ENCODE data around the gene ABCA13.

Gene ABCA13

DNA sequence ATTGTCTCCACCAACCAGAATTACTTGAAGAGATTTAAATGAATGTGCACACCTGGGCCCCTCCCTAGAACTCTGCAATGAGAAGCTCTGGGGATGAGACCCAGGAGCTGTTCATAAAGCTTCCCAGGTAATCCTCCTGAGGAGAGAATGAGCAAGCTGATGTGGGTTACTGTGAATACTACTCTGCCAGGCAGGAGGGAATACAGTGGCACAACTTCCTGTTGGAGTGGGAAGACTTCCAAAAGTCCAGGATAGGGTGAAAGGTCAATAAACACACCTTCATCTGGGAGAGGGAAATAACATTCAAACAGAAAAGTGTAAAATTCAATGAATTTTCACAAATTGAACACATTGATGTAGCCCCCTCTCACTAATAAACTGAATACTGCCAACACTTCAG is 351.4 kb downstream of the ABCA13 start:
- H3K4me3 ChIP-seq (ENCODE audit: low read length) = no peak overlapping the region
- TF ChIP-seq ZNF274 (IDR thresholded peaks at IDR 0.05; ENCODE audit: low read depth, low read length) = no peak

DNA sequence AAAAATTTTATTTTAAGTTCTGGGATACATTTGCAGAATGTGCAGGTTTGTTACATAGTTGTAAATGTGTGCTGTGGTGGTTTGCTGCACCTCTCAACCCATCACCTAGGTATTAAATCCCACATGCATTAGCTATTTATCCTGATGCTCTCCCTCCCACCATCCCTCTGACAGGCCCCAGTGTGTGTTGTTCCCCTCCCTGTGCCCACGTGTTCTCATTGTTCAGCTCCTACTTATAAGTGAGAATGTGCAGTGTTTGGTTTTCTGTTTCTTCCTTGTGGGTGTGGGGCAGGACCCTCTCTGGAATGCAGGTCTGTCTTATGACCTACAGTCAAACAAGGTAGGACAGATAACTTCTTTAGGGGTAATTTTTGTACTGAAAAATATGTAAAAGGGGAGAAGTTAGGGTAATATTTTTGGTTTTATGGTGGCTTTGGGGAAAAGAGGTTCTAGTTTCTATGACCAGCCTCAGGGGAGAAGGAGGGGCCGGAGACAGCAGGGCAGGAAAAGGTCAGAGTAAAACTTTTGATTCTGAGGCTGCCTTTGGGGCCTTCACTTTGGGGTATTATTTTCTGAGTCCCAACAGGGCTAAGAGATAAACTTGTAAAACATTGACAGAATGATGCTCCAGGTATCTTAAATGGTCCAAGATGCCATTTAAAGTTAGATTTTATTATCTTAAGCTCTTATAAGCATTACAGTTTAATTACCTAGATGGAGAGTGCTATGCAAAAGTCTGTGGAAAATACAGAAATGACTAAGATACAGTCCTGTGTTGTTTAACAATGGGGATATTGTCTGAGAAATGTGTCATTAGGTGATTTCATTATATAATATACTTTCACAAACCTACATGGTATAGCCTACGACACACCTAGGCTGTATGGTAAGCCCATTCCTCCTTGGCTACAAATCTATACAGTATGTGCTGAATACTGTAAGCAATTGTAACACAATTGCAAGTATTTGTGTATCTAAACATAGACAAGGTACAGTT is 354.8 kb downstream of the ABCA13 start:
- TF ChIP-seq ZNF274 (IDR thresholded peaks at IDR 0.05; ENCODE audit: low read depth, low read length) = no peak
- H3K4me3 ChIP-seq (ENCODE audit: low read length) = no peak overlapping the region

DNA sequence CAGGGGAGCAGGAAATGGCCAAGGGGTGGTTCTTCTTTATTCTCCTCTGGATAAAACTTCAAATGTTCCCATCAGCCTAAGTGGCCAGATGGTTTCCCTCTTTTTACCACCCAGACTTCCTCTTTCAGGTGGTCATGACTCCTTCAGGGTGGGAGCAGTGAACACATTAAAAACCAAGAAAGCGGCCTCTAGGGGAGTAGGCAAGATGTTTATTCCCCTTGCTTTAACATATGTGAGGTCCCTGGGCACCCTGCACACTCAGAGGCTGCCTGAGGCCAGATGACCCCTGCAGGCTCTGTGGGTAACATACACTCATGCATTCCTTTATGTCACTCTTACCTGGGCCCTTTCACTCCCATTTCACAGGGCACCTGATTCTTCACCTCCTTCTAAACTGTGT is 357.4 kb downstream of the ABCA13 start:
- no peak overlapping the region for H3K4me3 ChIP-seq (ENCODE audit: low read length)
- TF ChIP-seq ZNF274 (IDR thresholded peaks at IDR 0.05; ENCODE audit: low read depth, low read length) = no peak

DNA sequence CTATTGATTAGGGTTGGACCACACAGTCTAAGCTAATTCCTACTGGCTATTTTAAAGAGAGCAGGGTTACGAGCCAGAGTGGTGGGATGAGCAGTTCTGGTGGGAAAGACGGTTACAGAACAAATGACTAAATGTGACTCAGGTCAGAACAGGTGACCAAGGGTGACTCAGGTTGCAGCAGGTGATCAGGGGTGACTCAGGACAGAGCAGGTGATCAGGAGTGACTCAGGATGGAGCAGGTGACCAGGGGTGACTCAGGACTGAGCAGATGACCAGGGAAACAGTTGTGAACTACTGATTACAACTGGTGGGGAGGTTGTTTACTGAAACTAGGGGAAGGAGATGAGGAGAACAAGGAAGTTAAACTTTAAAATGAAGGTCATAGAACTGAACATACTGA is 366.3 kb downstream of the ABCA13 start:
- H3K4me3 ChIP-seq (ENCODE audit: low read length) = no peak overlapping the region
- TF ChIP-seq ZNF274 (IDR thresholded peaks at IDR 0.05; ENCODE audit: low read depth, low read length) = no peak

DNA sequence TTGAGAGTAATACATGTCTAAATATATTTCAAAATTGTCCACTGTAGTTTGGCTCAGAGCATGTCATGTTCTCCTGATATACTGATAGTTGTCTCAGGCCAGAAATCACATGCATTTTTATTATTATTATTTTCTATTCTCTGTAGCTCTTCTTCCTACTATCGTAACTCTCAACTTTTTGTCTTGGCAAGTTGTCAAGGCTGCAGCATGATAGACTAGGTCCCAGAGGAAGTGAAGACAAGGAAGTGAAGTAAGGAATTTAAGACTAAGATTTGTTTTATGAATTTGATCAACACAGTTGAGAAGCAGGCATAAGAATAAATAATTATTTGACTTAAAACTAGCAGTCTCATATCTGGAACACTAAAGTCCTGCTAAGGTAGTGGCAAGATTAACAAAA is 369.5 kb downstream of the ABCA13 start:
- TF ChIP-seq ZNF274 (IDR thresholded peaks at IDR 0.05; ENCODE audit: low read depth, low read length) = no peak
- H3K4me3 ChIP-seq (ENCODE audit: low read length) = no peak overlapping the region

DNA sequence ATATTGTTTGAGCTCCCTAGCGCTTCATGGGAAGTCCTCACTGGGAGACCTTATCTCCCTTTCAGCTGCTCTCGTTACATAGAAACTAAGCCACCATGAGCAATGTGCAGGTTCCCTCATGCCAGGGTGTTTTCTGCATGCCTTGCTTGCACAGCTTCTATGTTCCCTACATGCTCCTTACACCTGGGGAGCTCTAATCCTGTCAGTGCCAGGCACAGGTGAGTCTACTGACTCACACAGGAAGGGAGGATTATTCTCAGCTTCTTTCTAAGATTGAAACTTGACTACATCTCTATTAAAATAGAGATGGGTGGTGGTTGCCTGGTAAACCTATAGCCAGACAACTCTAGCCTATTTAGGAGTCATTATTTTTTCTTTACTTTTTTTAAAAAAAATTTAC is 377.4 kb downstream of the ABCA13 start:
- no peak overlapping the region for H3K4me3 ChIP-seq (ENCODE audit: low read length)
- TF ChIP-seq ZNF274 (IDR thresholded peaks at IDR 0.05; ENCODE audit: low read depth, low read length) = no peak

DNA sequence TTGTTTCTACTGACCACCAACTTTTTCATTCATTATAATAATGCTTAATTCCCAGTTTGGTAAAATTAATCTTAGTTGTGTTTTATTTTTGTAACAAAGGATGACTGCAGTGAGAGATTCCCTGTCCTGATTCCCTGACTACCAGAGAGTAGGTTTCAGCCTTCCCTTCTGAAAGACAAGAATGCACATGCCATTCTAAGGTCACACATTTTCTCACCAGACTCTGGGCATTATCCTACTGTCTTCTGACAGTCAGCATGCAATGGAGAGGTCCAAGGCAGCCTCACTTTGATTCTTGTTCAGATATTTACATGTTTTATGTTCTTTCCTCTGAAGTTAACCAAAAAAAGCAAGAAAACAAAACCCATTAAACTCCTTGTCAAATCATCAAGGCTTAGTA is 380.4 kb downstream of the ABCA13 start:
- TF ChIP-seq ZNF274 (IDR thresholded peaks at IDR 0.05; ENCODE audit: low read depth, low read length) = no peak
- no peak overlapping the region for H3K4me3 ChIP-seq (ENCODE audit: low read length)

DNA sequence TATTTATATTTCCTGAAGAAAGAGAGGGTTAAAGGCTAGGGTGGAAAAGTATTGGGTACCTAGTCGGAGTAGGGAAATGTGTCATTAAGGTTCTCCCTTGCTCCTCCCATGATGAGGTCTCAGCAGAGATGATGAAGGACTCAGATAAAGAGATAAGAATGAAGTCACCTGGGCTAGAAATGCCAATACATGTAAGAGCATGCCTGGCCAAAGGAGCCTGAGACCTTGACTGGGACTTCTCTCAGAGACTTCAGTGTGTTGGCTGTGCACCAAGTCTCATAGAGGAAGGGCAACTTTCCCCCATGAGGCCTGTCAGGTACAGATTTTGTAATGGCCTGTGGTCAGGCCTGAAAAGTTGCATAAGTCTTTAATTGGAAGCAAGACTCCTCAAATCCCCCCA is 392.1 kb downstream of the ABCA13 start:
- no peak overlapping the region for H3K4me3 ChIP-seq (ENCODE audit: low read length)

DNA sequence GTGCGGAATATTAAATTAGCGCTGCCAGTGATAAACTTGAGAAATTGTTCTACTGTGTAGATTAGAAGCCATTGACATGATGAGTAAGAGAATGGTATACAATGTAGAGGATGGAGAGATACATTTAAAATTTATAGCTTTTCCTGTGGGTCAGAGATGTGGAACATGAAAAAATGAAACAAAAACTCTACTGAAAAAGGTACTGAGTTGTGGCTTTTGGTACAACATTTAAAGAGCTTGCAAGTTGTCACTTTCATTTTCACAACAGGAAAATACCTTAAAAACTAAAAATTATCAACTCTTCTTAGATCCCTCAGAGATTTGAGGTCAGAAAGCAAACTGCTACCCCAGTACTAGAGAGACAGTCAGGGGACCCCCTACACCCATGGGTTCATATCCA is 404.3 kb downstream of the ABCA13 start:
- H3K4me3 ChIP-seq (ENCODE audit: low read length) = no peak overlapping the region
- TF ChIP-seq ZNF274 (IDR thresholded peaks at IDR 0.05; ENCODE audit: low read depth, low read length) = no peak

More for the DNA sequence above, 392.1 kb downstream of the ABCA13 start:
- no peak for TF ChIP-seq ZNF274 (IDR thresholded peaks at IDR 0.05; ENCODE audit: low read depth, low read length)

DNA sequence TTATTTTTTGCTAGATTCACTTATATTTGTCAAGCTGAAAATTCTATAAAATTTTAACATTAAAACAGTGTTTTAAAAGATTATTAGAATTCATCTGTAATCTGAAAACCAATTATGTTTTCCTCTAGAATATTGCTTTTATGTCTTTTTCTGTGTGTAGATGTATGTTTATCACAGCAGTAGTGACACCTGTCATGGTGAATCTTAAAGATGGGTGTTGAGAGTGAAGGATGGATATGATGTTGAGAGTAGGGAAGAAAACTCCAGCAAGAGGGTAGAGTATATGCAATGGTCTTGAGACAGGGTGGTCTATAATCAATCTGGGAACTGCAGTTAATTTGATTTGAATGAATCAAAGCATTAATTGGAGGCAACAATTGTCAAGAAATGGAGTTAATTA is 416.2 kb downstream of the ABCA13 start:
- H3K4me3 ChIP-seq (ENCODE audit: low read length) = no peak overlapping the region
- TF ChIP-seq ZNF274 (IDR thresholded peaks at IDR 0.05; ENCODE audit: low read depth, low read length) = no peak

DNA sequence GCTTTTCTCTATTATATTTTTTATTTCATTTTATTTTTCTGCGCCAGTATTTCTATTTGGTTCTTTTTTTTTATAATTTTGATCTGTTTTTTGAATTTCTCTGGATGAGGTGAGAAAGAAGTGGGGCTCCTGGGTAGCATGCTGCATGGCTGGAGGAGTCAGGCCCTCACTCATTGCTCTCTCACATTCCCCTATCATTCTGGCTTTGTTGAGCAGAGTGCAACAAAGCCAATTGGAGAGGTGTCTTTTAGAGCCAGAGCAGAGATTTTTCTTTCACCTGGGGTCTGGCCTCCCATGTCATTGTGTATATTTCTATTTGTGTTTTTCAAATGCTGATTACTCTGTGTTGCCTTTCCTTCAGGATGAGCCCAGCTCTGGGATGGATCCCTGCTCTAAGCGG is 423.1 kb downstream of the ABCA13 start:
- no peak overlapping the region for H3K4me3 ChIP-seq (ENCODE audit: low read length)
- TF ChIP-seq ZNF274 (IDR thresholded peaks at IDR 0.05; ENCODE audit: low read depth, low read length) = no peak

DNA sequence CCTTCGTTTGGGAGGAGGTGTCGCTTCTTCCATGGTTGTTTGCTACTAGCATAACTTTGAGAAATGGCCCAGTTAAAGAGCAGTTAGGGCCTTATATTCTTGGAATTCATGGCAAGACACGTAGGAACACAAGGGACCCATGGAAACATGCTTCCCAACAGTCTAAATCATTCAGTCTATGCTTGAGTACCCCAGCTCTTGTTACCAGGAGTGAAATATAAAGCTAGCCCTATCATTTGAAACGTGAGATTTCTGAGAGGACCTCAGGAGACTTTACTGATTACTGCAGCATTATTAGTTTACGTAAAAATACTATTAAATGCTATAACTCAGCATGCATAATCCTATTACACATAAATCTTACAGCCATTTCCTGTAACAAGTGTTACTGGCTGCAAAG is 424.5 kb downstream of the ABCA13 start:
- TF ChIP-seq ZNF274 (IDR thresholded peaks at IDR 0.05; ENCODE audit: low read depth, low read length) = no peak

DNA sequence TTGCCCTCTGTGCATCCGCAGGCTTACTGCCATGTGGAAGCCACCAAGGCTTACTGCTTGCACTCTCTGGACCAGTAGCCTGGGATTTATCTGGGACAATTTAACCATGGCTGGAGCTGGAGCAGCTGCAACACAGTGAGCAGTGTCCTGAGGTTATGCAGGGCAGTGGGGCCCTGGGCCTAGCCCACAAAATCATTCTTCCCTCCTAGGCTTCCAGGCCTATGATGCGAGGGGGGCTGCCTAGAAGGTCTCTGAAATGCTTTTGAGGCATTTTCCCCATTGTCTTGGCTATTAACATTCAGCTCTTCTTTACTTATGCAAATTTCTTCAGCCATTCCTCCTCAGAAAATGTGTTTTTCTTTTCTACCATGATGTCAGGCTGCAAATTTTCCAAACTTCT is 439.4 kb downstream of the ABCA13 start:
- no peak for TF ChIP-seq ZNF274 (IDR thresholded peaks at IDR 0.05; ENCODE audit: low read depth, low read length)
- no peak overlapping the region for H3K4me3 ChIP-seq (ENCODE audit: low read length)

More for the DNA sequence above, 424.5 kb downstream of the ABCA13 start:
- no peak overlapping the region for H3K4me3 ChIP-seq (ENCODE audit: low read length)

DNA sequence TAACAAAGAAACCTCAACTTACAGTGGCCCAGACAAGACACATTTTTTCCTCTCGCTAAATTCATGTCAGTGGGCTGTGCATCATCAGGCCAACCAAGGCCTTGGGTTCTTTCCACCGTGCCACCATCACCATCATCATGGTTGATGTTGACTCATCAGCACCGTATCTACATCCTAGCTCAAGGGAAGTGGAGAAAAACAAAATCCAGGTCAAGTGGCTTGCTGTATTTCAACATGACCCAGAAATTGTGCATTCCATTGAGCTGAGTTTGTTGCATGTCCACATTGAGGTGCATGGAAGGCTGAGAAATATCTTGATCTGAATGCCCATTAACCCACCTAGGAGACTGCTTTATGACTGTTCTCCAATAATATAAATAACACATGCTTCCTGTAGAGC is 440.7 kb downstream of the ABCA13 start:
- TF ChIP-seq ZNF274 (IDR thresholded peaks at IDR 0.05; ENCODE audit: low read depth, low read length) = no peak
- no peak overlapping the region for H3K4me3 ChIP-seq (ENCODE audit: low read length)

DNA sequence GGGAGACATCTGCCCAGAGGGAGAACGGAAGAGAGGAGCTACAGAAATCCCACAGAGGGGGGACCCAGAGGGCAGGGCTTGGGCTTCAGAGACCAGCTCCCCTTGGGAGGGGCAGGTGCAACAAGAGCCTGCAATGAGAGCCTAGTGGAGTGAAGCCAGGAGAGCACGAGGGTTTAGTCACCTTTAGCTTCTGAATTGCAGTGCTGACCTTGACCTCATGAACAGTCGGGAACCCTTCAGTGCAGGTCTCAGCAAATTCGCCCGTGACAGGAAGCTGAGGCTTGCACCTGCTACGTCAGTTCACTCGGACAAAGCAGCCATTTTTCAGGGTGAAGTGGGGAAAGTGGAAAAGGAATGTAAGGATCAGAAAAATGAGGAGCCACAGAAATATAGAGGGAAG is 446.2 kb downstream of the ABCA13 start:
- TF ChIP-seq ZNF274 (IDR thresholded peaks at IDR 0.05; ENCODE audit: low read depth, low read length) = no peak
- H3K4me3 ChIP-seq (ENCODE audit: low read length) = no peak overlapping the region
